Amniotic stem cell (primary cell): ENCODE measurements around the gene ZG16B.

ENCODE experiments used
- DNase-seq: peaks from one replicate; lab custom pipeline; 2025; lab: John Stamatoyannopoulos, UW

ZG16B gene

DNA sequence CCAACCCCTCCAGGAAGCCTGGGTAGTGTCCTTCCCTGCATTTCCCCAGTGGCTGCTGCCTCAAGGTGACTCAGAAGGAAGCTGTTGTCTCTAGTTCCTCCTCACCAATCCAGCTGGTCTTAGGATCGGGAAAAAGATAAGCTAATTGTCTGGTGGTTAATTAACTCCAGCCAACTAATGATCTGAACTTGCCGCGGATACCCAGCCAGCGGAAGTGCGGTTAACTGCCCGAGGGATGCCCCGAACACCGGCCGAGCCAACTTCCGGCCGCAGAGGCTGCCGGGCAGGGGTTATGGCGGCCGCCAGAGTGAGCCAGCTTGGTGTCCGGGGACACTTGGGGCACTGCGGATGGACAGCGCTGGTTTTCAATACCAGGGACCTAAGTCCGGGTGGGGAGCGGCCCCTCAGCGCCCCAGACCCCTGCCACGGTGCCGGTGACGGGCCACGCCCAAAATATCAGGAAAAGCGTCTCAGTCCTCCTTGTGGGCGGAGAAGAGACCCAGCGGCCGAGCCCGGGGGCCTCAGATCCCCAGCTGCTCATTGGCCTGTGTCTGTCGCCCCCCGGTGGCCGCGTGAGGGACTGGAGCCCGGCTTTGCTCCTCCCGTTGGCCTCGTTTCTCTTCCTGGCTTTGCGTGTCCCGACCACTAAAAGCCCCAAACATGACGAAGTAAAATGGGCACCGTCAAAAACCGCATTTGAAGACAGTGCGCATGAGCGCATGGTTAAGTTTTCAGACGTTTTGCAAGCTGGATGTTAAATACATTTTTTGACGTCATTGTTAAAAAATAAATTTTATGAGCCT is 38.1 kb downstream of the ZG16B start:
- peak; percentile 90 for DNase-seq

DNA sequence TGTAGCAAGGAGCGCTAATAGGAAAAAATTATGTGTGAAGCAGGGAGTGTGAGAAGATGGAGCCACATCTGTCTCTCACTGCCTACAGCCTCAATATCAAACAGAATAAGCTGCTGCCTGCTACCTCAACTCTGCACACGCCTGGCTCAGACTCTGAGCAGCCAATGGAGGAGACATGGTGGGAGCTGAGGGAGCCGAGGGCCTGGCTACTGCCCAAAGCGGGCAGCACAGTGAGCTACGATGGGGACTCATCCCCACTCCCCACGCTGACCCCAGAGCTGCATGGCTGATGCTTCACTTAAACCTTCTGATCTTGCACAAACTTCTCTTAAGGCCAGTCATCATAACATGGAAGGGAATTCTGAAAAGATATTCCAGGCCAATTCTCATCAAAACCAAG is 41.8 kb downstream of the ZG16B start:
- DNase-seq: no peak

DNA sequence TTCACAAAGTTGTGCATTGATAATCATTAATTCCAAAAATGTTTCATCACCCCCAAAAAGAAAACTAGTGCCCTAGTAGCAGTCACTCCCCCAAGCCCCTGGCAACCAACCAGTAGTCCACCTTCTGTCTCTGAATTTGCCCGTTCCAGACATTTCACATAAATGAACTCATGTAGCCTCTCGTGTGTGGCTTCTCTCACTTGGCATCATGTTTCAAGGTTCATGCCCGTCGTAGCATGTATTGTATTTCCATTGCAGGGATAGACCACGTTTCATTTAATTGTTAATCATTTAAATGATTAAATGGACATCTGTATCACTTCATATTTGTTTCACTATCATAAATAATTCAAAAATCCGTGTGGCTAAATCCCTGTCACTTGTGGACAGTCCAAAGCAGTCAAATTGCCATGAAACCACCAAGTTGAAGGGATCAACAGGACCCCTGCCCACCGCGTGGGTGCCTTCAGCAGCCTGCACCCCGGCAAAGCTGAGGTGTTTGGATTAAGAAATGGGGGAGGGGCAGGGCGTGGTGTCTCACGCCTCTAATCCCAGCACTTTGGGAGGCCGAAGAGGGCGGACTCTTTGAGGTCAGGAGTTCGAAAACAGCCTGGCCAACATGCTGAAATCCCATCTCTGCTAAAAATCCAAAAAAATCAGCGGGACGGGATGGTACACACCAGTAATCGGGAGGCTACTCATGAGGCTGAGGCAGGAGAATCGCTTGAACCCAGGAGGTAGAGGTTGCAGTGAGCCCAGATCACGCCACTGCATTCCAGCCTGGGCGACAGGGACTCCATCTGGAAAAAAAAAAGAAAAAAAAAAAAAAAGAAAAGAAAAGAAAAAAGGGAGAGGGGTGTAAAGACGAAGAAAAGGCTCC is 44.2 kb downstream of the ZG16B start:
- DNase-seq: no peak

DNA sequence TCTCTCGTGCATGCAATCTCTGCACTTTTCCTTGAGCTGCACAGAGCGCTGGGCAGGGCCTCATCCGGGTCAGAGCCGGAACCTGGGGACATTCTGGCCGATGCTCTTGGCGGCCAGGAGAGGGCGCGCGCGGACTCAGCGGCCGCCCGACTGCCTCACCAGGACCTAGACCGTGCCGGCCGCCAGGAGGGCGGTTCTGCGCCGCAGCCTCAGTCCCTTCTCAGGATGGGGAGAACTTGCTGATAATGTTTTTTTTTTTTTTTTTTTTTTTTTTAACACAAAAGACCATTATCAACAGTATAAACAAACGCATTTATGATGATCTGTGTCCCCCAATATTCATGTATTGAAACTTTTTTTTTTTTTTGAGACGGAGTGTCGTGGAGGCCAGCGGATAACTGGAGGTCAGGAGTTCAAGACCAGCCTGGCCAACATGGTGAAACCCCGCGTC is 44.8 kb downstream of the ZG16B start:
- no peak for DNase-seq

DNA sequence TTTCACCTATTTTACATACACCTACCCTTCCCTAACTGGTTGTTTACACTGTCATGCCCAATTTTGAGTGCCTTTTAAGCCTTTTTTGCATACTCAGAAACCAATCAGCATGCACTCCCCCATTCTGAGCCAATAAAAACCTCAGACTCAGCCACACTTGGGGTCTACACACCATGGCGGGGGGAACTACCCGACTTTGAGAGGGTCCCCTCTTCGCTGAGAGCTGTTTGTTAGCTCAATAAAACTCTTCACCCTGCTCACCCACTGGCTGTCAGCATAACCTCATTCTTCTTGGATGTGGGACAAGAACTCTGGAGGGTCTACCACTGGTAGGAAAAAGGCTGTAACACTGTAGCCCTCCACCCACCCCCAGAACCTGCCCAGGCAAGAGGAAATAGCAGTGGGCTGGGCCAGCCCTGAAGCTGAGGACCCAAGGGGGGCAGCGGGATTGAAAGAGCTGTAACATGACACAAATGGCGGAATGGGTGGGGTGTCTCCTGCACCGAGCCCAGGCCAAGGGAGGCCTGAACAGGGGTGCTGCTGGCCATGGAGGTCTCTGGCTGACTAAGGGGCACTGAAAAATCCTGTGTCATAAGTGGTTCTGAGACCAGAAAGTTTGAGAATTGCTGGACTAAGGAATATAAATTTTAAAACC is 49.9 kb downstream of the ZG16B start:
- DNase-seq: no peak
